Stimulated activated naive CD8-positive, alpha-beta T cell treated with anti-CD3 and anti-CD28 coated beads, Interleukin-15, Interleukin-2, amounts not matched to agents 100 ng/mL and 50 ng/mL, for 24 hours (primary cell): ENCODE data around the gene ACTG1.

Experiments used
- H3K27ac Mint-ChIP-seq: one replicate; pipeline ENCODE4 v1.8.0; 2021; ENCODE audit warnings: mild to moderate bottlenecking, mixed read lengths
- H3K27me3 Mint-ChIP-seq: one replicate; pipeline ENCODE4 v1.8.0; 2021; ENCODE audit warnings: mixed read lengths
- H3K36me3 Mint-ChIP-seq: one replicate; pipeline ENCODE4 v1.8.0; 2021; ENCODE audit warnings: low read depth, mixed read lengths
- H3K4me1 Mint-ChIP-seq: one replicate; pipeline ENCODE4 v1.8.0; 2021; ENCODE audit warnings: low read depth, mixed read lengths
- H3K4me3 Mint-ChIP-seq: one replicate; pipeline ENCODE4 v1.8.0; 2021; ENCODE audit warnings: mild to moderate bottlenecking, mixed read lengths
- H3K9me3 Mint-ChIP-seq: one replicate; pipeline ENCODE4 v1.8.0; 2021; ENCODE audit warnings: mixed read lengths

Gene ACTG1

GRCh38 chr17:81468770-81469121, 43.9 kb downstream of the ACTG1 start:
- H3K4me1 Mint-ChIP-seq = no peaks in the 10 kb centered on the region
- no peak overlapping the region for H3K4me3 Mint-ChIP-seq
- no peaks in the 10 kb centered on the region for H3K36me3 Mint-ChIP-seq
- H3K9me3 Mint-ChIP-seq = no peaks in the 10 kb centered on the region
- no peaks in the 10 kb centered on the region for H3K27me3 Mint-ChIP-seq
- H3K27ac Mint-ChIP-seq = no peak overlapping the region

GRCh38 chr17:81468111-81468769, 44.4 kb downstream of the ACTG1 start:
- no peak overlapping the region for H3K27ac Mint-ChIP-seq
- H3K27me3 Mint-ChIP-seq = no peaks in the 10 kb centered on the region
- H3K4me3 Mint-ChIP-seq = no peak overlapping the region
- no peaks in the 10 kb centered on the region for H3K9me3 Mint-ChIP-seq
- H3K4me1 Mint-ChIP-seq = no peaks in the 10 kb centered on the region
- no peaks in the 10 kb centered on the region for H3K36me3 Mint-ChIP-seq

GRCh38 chr17:81466564-81467472, 45.8 kb downstream of the ACTG1 start:
- Mint-ChIP-seq H3K36me3 (no peaks in the 10 kb centered on the region), H3K27ac (no peak overlapping the region), H3K4me3 (no peak overlapping the region), H3K4me1 (no peaks in the 10 kb centered on the region), H3K9me3 (no peaks in the 10 kb centered on the region), H3K27me3 (no peaks in the 10 kb centered on the region)

GRCh38 chr17:81465910-81466309, 46.7 kb downstream of the ACTG1 start:
- Mint-ChIP-seq H3K9me3 (no peaks in the 10 kb centered on the region), H3K27ac (no peak overlapping the region), H3K27me3 (no peaks in the 10 kb centered on the region), H3K4me1 (no peaks in the 10 kb centered on the region), H3K4me3 (no peak overlapping the region), H3K36me3 (no peaks in the 10 kb centered on the region)

DNA sequence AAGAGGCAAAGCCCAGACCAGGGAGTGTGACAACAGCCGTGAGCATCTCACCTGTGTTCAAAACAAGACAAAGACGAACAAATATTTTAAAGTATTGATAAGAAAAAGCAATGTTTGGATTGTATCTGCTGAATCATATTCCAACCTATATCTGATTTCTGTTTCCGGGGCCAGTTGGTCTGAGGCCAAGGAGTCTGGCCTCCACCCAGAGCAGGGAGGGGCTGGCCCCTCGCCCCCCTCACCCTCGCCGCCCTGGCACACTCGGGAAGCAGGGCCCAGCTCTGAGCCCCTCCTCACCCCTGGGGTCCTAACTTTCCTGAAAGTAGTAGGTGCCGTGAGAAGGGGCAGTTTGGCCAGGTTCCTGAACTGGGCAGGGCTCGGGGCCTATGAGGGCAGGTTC, 48.0 kb downstream of the ACTG1 start:
- no peaks in the 10 kb centered on the region for H3K36me3 Mint-ChIP-seq
- no peaks in the 10 kb centered on the region for H3K4me1 Mint-ChIP-seq
- H3K27ac Mint-ChIP-seq = no peak overlapping the region
- H3K27me3 Mint-ChIP-seq = no peaks in the 10 kb centered on the region
- no peak overlapping the region for H3K4me3 Mint-ChIP-seq
- H3K9me3 Mint-ChIP-seq = no peaks in the 10 kb centered on the region

DNA sequence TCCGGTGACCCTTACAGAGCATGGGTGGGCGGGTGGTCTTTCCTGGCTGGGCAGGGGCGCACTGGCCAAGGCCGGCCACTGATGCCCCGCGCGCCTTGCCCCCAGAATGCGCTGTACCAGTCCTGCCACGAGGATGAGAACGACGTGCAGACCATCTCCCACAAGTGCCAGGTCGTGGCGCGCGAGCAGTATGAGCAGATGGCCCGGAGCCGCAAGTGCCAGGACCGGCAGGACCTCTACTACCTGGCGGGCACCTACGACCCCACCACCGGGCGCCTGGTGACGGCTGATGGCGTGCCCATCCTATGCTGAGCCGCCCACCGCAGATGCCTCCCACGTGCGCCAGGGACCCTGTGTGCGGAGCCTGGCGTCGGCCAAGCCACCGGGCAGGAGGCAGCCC, 49.1 kb downstream of the ACTG1 start:
- Mint-ChIP-seq H3K27me3 (no peaks in the 10 kb centered on the region), H3K36me3 (no peaks in the 10 kb centered on the region), H3K4me3 (no peak overlapping the region), H3K27ac (no peak overlapping the region), H3K4me1 (no peaks in the 10 kb centered on the region), H3K9me3 (no peaks in the 10 kb centered on the region)

GRCh38 chr17:81462506-81463125, 50.0 kb downstream of the ACTG1 start:
- no peaks in the 10 kb centered on the region for H3K27me3 Mint-ChIP-seq
- H3K4me3 Mint-ChIP-seq = no peak overlapping the region
- H3K27ac Mint-ChIP-seq = no peak overlapping the region
- no peaks in the 10 kb centered on the region for H3K4me1 Mint-ChIP-seq
- H3K36me3 Mint-ChIP-seq = no peaks in the 10 kb centered on the region
- no peaks in the 10 kb centered on the region for H3K9me3 Mint-ChIP-seq

DNA sequence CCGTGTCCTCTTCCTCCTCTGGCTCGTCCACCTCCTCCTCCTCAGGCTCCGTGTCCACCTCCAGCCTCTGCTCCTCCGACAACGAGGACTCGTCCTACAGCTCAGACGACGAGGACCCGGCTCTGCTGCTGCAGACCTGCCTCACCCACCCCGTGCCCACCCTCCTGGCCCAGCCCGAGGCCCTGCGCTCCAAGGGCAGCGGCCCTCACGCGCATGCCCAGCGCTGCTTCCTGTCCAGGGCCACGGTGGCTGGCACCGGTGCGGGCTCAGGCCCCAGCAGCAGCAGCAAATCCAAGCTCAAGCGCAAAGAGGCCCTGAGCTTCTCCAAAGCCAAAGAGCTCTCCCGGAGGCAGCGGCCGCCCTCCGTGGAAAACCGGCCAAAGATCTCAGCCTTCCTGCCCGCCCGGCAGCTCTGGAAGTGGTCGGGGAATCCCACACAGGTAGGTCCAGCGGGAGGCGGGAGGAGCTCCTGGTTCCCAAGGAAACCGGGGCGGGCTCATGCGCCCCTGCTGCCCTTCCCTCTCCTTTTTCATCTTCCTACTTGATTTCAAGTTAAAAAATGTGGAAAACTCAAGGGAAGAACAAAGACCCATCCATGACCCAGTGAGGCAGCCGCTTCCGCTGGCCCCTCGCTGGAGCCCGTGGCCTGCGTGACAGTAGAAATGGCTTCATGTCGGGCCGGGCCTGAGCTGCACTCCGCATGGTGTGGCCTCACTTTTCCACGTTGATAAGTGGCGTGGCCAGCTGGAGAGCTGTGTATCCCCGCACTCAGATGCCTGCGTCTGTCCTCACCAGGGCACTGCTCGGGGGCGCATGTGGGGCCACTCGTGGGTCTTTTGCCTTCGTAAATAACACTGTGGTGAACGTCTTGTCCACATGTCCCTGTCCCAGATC, 50.7 kb downstream of the ACTG1 start:
- no peak overlapping the region for H3K27ac Mint-ChIP-seq
- H3K36me3 Mint-ChIP-seq = no peaks in the 10 kb centered on the region
- H3K27me3 Mint-ChIP-seq = no peaks in the 10 kb centered on the region
- no peaks in the 10 kb centered on the region for H3K4me1 Mint-ChIP-seq
- no peak overlapping the region for H3K4me3 Mint-ChIP-seq
- H3K9me3 Mint-ChIP-seq = no peaks in the 10 kb centered on the region

DNA sequence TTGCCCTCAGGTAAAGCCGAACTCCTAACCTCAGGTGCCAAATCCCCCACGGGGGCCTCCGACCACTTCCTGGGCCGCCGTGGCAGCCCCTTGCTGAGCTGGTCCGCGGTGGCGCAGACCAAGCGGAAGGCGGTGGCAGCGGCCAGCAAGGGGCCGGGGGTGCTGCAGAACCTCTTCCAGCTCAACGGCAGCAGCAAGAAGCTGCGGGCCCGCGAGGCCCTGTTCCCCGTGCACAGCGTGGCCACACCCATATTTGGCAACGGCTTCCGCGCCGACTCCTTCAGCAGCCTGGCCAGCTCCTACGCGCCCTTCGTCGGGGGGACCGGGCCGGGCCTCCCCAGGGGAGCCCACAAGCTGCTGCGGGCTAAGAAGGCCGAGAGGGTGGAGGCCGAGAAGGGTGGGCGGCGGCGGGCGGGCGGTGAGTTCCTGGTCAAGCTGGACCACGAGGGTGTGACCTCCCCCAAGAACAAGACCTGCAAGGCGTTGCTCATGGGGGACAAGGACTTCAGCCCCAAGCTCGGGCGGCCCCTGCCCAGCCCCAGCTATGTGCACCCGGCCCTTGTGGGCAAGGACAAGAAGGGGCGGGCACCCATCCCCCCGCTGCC, 51.6 kb downstream of the ACTG1 start:
- no peaks in the 10 kb centered on the region for H3K9me3 Mint-ChIP-seq
- H3K27ac Mint-ChIP-seq = no peak overlapping the region
- H3K4me1 Mint-ChIP-seq = no peaks in the 10 kb centered on the region
- no peak overlapping the region for H3K4me3 Mint-ChIP-seq
- H3K36me3 Mint-ChIP-seq = no peaks in the 10 kb centered on the region
- H3K27me3 Mint-ChIP-seq = no peaks in the 10 kb centered on the region
